Epithelial cell of proximal tubule (primary cell): ENCODE measurements around the gene RSF1. TPM values are rescaled to one million over a fixed set of nuclear protein-coding genes. Genes with fewer than 3 reads are reported as not detected.

Source experiments
- DNase-seq: peaks from one replicate; pipeline ENCODE4 v3.0.0-alpha.2; 2011; ENCODE audit warnings: low read depth
- H3K4me3 ChIP-seq: 2 replicates; pipeline ENCODE4 v1.5.1; 2011; ENCODE audit warnings: low read depth, mild to moderate bottlenecking, low read length
- total RNA-seq: library from RNA; depleted of rRNA; stranded (reverse); fragments of >200 nt; gene quantifications from 2 replicates; pipeline ENCODE4 v1.2.3, GENCODE V29; 2015
- TF ChIP-seq, protein P1 (sequence below): conservative IDR thresholded peaks from 2 replicates; pipeline ENCODE4 v1.5.1; 2012; ENCODE audit warnings: low read depth, mild to moderate bottlenecking, low read length

RSF1 gene
- total RNA-seq, 1 donor from 2014 or later: 46.7 TPM

DNA sequence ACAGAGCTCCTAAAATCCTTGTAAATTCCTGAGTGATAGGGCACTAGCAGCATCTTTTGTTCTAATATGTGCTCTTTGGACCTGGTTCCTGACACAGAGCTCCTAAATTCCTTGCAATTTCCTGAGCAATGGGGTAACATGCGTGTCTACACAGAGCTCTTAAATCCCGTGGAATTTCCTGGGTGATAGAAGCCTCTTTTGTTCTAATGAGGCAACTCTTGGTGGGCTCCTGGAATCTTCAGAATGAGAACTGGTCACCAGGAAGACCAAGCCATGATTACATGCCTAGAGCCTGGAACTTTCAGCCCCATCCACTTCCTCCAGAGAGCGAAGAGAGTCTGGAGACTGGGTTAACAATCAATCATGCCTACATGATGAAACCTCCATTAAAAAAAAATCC, 19.0 kb downstream of the RSF1 start:
- DNase-seq: no peak
- TF ChIP-seq, protein P1, sequence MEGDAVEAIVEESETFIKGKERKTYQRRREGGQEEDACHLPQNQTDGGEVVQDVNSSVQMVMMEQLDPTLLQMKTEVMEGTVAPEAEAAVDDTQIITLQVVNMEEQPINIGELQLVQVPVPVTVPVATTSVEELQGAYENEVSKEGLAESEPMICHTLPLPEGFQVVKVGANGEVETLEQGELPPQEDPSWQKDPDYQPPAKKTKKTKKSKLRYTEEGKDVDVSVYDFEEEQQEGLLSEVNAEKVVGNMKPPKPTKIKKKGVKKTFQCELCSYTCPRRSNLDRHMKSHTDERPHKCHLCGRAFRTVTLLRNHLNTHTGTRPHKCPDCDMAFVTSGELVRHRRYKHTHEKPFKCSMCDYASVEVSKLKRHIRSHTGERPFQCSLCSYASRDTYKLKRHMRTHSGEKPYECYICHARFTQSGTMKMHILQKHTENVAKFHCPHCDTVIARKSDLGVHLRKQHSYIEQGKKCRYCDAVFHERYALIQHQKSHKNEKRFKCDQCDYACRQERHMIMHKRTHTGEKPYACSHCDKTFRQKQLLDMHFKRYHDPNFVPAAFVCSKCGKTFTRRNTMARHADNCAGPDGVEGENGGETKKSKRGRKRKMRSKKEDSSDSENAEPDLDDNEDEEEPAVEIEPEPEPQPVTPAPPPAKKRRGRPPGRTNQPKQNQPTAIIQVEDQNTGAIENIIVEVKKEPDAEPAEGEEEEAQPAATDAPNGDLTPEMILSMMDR: no peak
- H3K4me3 ChIP-seq: no peak overlapping the region

DNA sequence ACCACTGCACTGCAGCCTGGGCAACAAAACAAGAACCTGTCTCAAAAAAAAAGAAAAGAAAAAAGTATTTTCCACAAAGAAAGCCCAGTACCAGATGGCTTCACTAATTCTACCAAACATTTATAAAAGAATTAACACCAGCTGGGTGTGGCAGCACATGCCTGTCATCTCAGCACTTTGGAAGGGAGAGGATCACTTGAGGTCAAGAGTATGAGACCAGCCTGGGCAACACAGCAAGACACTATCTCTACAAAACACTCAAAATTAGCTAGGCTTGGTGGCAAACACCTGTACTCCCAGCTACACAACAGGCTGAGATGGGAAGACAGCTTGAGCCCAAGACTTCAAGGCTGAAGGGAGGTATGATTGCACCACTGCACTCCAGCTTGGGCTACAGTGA, 20.1 kb downstream of the RSF1 start:
- TF ChIP-seq, protein P1: no peak
- no peak for DNase-seq
- no peak overlapping the region for H3K4me3 ChIP-seq

GRCh38 chr11:77799338-77799737, 21.2 kb downstream of the RSF1 start:
- DNase-seq: no peak
- TF ChIP-seq, protein P1: no peak
- no peak overlapping the region for H3K4me3 ChIP-seq

DNA sequence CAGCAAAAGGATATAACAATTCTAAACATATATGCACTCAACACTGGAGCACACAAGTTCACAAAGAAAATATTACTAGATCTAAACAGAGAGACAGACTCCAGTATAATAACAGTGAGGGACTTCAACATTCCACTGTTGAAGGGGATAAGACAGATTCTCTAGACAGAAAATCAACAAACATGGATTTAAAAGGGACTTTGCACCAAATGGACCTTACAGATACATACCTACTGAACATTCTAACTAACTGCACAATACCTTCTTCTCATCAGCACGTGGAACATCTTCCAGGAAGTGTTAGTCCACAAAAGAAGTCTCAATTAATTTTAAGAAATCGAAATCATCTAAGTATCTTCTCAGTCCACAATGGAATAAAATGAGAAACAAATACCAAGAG, 26.6 kb downstream of the RSF1 start:
- H3K4me3 ChIP-seq: no peak overlapping the region
- TF ChIP-seq, protein P1: no peak
- DNase-seq: no peak

GRCh38 chr11:77791301-77791700, 29.2 kb downstream of the RSF1 start:
- DNase-seq: no peak
- H3K4me3 ChIP-seq: no peak overlapping the region
- TF ChIP-seq, protein P1: no peak

- H3K4me3 ChIP-seq: no peak overlapping the region
- TF ChIP-seq, protein P1: no peak
- DNase-seq: no peak
Observed at GRCh38 chr11:77789731-77790476, 30.6 kb downstream of the RSF1 start.
